ENCODE data around the gene SGO2. TPM values are rescaled to one million over a fixed set of nuclear protein-coding genes. Genes with fewer than 3 reads are reported as not detected.

Gene SGO2
- total and polyA plus RNA-seq, 2 of the 13 experiments (the other 11 are each of a cell fraction or from before 2014, with no cell fraction given) = 5.1 to 16.2 TPM

- TF ChIP-seq CEBPZ (IDR thresholded peaks at IDR 0.05; ENCODE audit: low read length) (no peak), CREBL2 (CRISPR knock-in tag; IDR thresholded peaks at IDR 0.05; ENCODE audit: borderline replicate concordance) (peak; percentile 46; the same call in 1 of the 2 replicates), SMARCE1 (IDR thresholded peaks at IDR 0.05; ENCODE audit: borderline replicate concordance) (no peak), TFDP2 (CRISPR knock-in tag; IDR thresholded peaks at IDR 0.05) (peak; percentile 82), NR2F2 (IDR thresholded peaks at IDR 0.05; ENCODE audit: borderline replicate concordance, low read depth) (no peak), ZNF883 (CRISPR knock-in tag; IDR thresholded peaks at IDR 0.05; ENCODE audit: not compliant biosample characterization) (peak; percentile 48), ZNF75D (CRISPR knock-in tag; IDR thresholded peaks at IDR 0.05; ENCODE audit: borderline replicate concordance) (no peak), ZNF678 (CRISPR knock-in tag; IDR thresholded peaks at IDR 0.05) (peak; percentile 37; the same call in 1 of the 2 replicates), SNAI1 (CRISPR knock-in tag; IDR thresholded peaks at IDR 0.05; ENCODE audit: borderline replicate concordance) (peak; percentile 9; the same call in 1 of the 2 replicates), NFYC (CRISPR knock-in tag; IDR thresholded peaks at IDR 0.05) (no peak), ZNF746 (CRISPR knock-in tag; IDR thresholded peaks at IDR 0.05) (no peak), CHCHD3 (CRISPR knock-in tag; IDR thresholded peaks at IDR 0.05) (no peak), ZNF607 (CRISPR knock-in tag; IDR thresholded peaks at IDR 0.05; ENCODE audit: borderline replicate concordance) (peak; percentile 94), KLF9 (CRISPR knock-in tag; IDR thresholded peaks at IDR 0.05; ENCODE audit: low read depth) (peak; percentile 87; the same call in 1 of the 2 replicates), GTF2F1 (IDR thresholded peaks at IDR 0.05; ENCODE audit: low read length) (no peak), ZNF761 (CRISPR knock-in tag; conservative IDR thresholded peaks at IDR 0.05) (peak; percentile 56; the same call in 1 of the 2 replicates), NFAT5 (CRISPR knock-in tag; IDR thresholded peaks at IDR 0.05) (0 out of 2 replicates have a peak, but pooled peaks have one; percentile 18), ZNF292 (CRISPR knock-in tag; IDR thresholded peaks at IDR 0.05; ENCODE audit: borderline replicate concordance, low read depth) (no peak), ZNF792 (CRISPR knock-in tag; IDR thresholded peaks at IDR 0.05) (no peak; the same call in 1 of the 2 replicates), ZNF775 (CRISPR knock-in tag; IDR thresholded peaks at IDR 0.05; ENCODE audit: borderline replicate concordance) (no peak)
Observed at GRCh38 chr2:200509612-200510433, 16.2 kb upstream of the SGO2 start, which contains the start of gene KCTD18 (continued).

Measured in HepG2 (cell line).